HG03025 (cell line): ENCODE data around the gene CAMTA1.

Source experiments
- ATAC-seq: cut with Tn5 transposase; IDR thresholded peaks from one replicate; pipeline ENCODE4 v1.9.1; 2021; ENCODE audit warnings: mild to moderate bottlenecking, moderate library complexity; ENCODE audit not compliant: unreplicated experiment, low FRiP score

Gene CAMTA1

DNA sequence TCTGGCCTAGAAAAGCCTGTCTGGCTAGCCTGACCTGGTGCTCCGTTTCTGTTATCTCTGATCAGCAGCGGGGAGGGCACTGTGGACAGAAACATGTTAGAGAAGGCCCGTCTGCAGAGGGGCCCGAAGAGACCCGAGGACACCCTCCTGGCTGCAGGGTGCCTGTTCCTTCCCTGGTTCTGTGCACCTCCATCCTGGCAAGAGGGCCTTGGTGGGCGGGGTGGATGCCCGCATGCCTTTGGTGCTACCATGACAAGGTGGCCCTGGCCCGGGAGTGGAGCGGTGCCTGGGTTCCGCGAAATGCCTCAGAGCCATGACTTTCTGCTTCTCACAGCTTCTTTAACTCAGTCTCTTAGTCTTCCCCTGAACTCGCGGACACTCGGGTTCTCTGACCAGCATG lies 233.6 kb downstream of the CAMTA1 start:
- no peak for ATAC-seq

DNA sequence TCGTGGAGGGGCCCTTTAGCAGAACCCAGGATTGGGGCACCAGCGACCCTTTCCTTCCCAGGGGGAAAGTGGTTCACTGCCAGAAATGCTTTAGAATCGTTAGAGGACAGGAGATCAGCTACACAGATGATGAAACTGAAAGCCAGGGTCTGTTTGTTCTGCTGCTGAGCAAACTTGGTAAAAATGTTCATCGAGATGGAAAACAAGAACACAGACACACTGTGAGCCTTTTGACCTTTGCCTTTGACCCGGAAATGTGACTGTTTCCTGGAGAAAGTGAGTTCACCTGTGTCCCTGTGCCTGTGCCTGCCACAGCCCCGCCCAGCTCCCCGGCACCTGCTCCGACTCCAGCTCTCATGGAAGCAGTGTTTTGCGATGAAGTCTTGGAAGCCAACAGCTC lies 234.3 kb downstream of the CAMTA1 start:
- no peak for ATAC-seq

DNA sequence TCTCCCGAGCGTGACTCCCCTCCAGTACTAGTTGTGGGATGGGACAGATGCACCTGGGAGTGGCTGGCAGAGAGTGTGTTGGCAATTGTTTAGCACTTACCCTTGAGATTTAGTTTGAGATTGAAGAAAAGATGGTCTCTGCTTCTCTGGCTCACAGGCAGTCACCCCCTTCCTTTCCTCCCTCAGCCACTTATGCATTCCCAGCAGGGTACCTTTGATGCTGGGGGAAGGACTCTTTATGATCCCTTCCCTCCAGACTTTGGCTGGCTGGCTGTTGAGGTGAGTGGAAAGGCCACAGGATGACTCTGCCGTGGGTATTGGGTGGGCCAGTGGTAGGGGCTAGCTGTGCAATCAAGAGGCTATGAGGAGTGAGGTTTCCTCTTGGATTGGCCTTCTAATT lies 236.8 kb downstream of the CAMTA1 start:
- ATAC-seq: no peak

DNA sequence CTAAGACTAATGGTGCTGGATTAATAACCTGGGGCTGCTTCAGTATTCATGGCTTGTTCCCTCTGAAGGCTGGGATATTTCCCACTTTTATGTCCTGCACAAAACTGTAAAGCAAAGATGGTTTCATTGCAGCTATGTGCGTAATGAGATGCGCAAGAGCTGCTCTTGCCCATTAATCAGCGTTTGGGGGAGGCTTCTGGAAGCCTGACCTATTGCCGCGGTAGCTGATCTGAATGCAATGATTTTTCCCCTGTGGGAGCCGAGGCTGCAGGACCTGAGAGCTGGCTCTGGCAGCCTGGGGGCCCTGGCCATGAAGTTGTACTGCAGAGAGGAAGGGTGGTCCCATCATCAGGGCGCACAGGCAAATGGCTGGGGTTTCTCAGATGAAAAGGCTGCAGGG lies 239.8 kb downstream of the CAMTA1 start:
- no peak for ATAC-seq

DNA sequence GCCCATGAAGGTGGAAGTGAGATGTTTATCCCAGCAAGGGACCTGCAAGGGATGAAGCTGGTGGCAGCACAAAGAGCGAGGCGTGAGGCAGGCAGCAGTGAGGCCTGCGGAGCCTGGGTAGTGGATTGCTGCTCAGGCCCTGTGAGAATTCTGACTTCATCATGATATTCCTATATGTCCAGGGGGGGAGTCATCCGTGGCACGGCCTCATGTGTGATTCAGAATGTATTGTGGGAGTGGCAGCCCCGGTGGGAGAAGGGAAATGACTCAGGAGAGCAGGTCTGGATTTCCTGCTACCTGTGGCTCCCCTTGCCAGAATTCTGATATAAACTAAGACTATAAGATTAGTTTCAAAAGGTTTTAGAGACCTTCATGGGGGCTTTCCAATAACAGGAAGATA lies 240.9 kb downstream of the CAMTA1 start:
- ATAC-seq: no peak

DNA sequence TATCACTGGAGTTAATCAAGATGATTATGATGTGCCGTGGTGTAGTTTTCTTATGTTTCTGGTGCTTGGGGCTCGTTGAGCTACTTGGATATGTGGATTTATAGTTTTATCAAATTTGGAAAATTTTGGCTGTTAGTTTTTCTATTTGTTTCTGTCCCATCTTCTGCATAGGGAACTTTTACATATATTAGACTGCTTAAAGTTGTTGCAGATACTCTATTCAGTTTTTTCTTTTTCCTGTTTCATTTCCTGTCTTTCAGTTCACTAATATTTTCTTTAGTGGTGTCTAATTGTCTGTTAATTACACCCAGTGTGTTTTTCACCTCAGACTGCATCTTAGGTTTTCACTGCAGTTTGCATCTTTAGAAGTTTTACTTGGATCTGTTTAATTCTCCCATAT lies 247.7 kb downstream of the CAMTA1 start:
- no peak for ATAC-seq

DNA sequence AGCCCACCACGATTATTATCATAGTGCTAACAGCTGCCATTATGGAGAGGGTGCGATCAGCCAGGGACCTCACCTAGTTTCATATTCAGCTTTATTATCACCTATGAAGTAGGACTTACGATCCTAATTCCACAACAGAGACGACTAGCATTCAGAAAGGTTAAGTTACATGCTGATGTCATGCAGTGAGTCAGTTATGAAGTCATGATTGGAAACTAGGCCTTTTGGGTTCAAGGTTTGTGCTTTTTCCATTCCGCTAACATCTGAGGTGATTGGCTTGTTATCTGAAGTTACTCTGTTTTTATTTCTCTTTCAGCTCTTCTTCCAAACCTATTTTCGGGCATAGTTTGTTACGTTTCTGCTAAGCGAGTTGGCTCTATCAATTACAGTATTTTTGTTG lies 251.1 kb downstream of the CAMTA1 start:
- no peak for ATAC-seq

DNA sequence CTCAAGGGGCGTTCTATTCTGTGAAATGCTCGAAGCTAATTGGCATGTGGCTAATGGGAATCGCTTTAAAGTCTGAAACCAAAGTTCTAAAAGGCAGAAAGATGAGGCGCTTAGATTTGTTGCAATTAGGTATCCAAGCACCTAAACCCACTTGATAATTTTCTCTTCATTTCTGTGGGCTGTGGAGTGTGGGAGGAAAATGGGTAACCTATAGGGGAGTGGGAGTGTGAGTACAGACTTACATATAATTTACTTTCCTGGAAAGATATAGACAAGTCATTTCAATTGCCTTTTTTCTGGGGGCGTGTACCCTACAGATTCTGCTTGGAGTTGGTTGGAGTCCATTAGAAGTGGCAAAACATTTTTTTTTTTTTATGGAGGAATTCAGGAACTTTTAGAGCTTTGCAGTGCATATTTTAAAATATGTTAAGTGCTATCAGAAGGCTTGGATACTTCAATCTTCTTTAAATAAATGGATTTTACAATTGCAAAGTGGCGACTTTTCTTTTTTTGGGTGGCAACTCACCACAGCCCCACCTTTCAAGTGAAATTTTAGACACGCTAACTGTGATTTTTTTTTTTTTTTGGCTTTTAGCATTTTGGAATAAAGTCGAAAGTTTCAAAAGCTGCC lies 254.5 kb downstream of the CAMTA1 start:
- ATAC-seq: no peak

DNA sequence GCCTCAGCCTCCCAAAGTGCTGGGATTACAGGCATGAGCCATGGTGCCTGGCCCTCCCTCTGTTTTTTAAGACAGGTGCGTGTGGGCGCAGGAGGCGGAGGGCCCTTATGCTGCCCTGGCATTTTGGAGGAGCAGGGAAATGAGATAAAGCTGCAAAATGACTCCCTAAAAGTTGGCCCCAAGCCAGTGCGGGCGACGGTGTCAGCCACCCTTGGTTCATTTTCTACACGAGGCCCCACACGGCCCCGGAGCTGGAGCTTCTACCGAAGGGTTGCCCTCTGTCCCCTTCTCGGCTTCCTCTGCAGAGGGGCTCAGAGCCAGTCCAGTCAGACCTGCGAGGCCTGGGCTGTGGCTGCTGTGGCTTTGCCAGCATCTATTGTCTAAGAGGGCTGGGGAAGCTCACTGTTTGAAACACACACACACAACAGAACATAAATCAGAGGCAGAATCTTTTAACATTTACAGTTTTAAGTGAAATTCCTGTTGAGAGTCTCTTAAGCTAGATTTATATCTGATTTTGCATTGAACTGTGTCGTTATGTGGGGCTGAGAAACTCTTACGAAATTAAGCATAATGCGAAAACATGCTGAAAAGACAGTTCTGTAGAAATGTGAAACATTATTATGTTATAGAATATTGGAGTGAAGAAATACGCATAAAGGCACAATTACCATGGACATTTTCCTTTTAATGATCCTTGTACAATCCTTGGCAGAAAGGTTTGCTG lies 255.9 kb downstream of the CAMTA1 start:
- ATAC-seq: no peak

DNA sequence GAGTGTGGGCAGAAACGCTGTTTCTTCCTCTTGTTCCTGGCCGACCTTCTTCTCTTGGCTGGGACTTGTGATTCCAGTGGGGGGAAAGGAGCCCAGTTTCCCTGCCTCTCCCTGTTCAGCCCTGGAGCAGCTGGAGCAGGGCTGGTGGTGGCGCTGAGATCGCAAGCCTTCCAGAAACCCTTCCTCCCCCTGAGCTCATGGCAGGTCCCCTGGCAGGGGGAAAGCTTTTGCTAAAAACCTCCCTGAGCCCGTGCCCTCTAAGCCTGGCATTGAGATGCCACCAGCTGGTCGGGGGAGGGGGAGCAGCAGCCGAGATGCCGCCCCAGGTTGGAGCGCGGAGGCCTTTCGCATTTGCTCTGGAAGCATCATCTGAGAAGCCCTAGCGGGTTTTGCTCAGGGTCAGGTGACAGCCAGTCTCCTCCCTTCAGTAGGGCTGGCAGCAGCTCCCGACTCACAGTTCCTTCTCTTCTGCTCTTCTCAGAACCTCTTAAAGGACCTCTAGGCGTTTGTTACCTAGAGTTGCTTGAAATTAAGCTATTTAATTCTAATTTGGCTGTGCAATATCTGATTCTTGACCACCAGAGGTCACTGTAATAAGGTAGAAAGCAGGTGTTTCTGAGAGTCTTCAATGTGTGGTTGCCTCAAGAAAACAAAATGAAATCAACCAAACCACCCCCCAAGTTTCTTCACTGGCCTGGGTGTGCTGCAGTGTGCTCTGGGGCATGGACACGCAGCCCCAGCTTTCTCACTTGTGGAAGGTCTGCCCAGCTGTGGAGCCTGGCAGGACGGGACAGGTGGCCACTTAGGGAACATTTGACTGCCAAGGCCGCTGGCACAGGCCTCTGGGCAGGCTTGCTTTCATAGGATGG lies 257.3 kb downstream of the CAMTA1 start:
- no peak for ATAC-seq

DNA sequence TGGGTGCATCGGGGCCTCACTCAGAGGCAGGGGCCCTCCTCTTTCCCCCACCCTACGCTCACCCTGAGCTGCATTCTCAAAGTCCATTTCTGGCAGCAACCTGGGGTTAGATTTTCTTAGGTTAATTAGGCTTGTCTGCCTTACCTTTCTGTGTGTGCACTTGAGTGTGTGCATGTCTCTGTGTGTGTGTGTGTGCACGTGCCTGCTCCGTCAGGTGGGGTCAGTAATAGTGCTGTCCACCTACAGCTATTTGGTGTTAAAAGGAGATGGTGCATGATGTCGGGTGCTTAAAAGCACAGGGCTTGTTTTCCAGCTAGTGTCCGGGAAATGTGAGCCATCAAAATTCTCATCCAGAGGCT lies 257.9 kb downstream of the CAMTA1 start:
- no peak for ATAC-seq

DNA sequence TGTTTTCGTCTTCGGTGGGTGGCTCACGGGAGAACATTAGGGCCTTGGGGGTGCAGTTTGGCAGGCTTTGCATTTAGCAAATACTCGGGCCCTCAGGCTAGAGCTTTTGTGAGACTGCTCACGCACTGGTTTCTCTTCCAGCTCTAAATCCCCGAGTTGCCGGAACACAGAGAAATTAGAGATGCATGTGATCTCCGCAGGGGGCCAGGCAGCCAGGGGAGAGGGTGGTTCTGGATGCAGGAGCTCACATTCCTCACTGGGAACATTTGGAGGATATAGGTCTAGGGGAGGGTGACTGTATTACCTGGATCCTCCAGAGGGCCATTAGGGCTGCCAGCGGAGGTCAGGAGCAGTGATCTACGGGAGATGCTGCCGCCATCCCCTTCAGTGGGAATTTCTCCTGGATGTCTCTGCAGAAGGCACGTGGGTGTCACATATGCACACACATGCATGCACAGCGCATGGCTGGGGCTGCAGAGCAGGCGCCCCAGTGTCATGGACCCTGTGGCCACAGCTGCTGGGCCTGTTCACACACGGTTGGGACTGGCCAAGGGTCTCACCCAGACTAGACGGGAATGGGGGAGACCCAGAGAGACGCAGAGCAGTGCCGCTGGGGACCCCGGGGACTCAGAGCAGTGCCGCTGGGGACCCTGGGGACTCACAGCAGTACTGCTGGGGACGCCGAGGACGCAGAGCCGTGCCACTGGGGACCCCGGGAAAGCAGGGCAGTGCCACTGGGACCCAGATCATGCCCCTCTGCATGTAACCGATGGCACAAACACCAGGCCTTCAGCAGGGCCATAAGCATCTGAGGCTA lies 258.7 kb downstream of the CAMTA1 start:
- ATAC-seq: no peak

DNA sequence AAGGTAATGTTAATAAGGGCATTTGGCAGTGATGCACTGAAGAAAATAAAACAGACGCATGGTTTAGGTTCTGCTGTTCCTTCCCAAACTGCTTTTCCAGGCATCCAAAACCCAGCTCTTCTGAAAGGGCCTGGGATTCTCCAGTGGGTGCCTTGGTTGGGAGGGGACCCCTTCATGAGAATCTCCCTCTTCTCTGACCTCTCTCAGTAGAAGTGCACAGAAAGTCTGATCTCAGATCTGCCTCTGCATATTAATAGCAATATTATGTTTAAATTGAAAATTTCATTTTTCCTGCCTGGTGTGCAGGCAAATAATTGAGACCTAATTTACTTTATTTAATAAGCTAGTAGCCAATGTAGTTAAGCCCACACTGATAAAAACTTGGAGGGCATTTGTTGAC lies 260.6 kb downstream of the CAMTA1 start:
- no peak for ATAC-seq

DNA sequence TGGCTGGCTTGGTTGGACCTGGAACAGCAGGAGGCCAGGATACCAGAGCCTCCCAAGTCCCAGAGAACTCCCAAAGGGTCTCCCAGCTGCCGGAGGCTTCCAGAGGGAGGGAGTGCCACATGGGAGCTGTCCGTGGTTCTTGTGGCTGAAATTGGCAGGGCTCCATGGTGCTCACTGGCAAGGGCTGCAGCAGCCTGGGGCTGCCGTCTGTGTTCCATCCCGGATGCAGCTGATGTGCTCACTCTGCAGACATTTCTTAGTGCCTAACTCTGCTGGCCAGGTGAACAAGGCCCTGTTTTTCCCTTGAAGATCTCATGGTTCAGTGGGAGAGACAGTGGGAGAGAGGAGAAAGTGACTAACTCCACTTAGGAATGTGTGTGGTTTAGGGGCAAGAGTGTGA lies 261.1 kb downstream of the CAMTA1 start:
- ATAC-seq: no peak

DNA sequence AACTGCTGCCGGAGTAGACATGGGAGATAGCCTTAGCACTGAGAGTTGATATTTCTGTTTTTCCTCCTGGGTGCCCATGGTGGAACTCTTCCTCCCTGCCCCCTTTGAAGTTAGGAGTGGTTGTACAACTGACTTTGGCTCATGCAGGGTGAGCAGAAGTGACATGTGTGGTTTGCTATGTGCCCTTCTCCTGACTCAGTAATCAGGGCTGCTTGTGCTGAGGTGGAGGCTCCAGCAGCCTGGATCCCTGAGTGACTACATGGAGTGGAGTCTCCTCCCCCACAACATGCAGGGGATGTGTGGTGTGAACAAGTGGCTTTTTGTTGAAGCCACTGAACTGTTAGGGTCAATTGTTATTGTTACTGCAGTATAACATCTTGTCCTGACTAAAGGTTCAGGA lies 261.6 kb downstream of the CAMTA1 start:
- no peak for ATAC-seq

DNA sequence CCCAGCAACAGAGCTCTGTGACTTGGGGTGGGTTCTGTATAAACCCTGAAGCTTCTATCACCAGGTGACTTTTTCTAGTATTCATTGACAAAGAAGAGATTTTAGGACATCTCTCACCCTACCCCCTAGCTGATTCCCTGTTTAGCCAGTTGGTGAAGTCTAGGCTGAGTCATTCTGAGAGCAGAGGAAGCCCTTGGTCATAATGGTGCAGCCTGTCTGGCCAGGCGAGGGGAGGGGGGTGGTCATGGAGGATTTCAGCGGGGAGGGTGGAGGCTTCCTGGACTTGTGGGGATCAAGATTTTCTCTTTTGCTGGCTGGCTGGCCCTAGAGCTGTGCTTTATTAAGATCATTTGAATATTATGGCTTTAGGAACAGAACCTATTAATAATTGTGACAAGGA lies 262.6 kb downstream of the CAMTA1 start:
- ATAC-seq: no peak

DNA sequence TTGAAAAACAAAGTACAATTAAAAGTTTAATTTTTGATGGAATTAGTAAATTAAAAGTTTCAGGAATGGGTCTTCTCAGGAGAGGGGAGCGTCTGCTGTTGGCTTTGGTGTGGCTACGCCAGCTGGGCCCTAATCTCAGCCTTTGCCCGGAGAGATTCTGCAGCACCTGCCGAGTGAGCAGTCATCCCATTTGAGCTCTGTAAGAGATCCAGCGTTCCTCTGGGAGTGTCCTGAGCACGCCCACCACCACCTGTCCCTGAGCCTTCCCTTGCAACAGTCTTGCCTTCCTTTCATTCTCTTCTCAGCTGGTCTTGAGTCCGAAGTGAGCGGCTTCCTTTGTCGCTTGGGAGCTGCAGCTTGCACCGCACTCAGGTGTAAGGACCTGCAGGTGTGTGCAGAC lies 263.1 kb downstream of the CAMTA1 start:
- no peak for ATAC-seq

DNA sequence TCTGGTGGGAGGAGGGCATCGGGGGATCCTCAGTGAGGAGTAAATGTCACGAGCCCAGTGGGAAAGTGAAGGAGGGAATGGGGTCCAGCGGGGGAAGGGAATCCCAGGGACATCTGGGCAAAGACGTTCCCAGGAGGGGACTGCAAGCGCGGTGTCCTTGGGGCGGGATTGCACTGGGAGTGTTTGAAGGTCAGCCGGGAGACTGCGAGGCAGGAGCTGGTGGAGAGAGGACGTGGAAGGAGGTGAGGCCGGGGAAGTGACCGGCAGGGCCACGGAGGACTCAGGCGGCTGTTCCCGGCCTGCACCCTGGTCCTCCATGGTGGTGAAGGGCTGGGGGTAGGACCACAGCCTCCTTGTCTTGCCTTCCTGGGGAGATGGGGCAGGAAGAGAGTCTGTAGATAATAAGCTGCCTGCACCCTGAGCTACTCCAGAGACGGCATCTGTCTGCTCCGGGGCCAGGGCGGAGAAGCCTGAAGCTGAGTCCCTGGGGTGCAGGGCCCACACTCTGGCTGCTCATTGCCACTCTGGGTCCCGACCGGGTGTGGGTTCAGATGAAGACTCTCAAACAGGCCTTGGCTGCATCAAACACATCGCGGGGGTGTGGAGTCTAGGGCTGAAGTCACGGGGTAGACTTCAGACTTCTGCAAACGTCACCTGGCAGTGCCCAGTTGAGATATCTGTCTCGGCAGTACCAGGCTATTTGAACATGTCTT lies 264.8 kb downstream of the CAMTA1 start:
- ATAC-seq: no peak

DNA sequence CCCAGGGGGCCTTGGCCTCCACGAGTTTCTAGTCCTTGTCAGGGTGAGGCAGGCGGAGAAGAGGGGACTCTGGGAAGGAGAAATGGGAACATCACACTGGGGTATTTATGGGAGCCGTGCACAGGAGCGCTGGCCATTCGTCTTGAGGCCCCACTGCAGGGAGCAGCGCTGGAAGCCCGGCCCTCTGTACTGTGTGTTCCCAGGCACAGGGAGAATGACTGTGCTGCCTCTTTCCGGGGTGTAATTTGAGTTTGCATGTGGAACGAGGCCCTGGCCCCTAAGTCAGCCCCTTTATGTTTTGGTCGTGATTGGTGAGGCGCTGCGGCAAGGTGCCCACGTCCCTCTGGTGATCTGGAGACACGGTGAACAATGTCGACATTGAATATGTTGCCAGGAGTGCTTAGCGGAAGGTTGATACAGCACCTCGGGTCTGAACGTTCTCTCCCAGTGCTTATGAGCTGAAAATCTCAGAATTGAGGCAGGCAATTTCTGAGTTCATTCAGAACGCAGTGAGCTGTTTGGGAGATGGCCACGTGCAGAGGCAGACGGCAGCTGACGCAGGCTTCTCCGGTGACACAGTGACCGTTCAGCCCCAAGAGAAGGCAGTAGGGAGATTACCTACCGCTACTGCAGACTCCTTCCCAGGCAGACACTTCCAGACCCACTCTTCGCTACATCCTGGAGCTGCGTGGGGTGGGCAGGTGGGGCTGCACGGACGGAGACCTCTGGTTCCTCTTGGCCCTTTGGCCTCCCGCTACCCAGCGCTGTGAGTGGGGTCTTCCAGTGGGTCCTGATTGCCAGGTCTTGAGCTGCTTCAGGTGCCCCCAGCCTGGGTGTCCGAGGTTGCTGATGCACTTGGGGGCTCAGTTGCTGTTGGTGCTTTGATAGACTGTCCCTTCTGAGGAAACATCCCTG lies 265.8 kb downstream of the CAMTA1 start:
- ATAC-seq: no peak
